Right lobe of liver (tissue), 4 donors: ENCODE data around the gene PTK7.

Experiments
- POLR2A ChIP-seq: fragments of 450-650 bp; IDR thresholded peaks from one replicate; pipeline ENCODE4 v1.6.1; 2017; ENCODE audit warnings: antibody characterized with exemption, mild to moderate bottlenecking
- TF ChIP-seq, protein P1 (sequence below), 4 donors: fragments of 200-600 bp in 3 of 4; fragments of 450-650 bp in 1 of 4; IDR thresholded peaks; one replicate each; pipeline versions ENCODE4 v1.5.1 to v1.8.0; 2016 to 2022; ENCODE audit warnings: antibody characterized with exemption in 4 of 4, mild to moderate bottlenecking in 2 of 4
- donor health status: DM: no; HTN: no; CAD: no.
- donor health status: DM: no; HTN: no; CAD: no.
- donor health status: DM: no; HTN: yes; CAD: no.

DNA sequence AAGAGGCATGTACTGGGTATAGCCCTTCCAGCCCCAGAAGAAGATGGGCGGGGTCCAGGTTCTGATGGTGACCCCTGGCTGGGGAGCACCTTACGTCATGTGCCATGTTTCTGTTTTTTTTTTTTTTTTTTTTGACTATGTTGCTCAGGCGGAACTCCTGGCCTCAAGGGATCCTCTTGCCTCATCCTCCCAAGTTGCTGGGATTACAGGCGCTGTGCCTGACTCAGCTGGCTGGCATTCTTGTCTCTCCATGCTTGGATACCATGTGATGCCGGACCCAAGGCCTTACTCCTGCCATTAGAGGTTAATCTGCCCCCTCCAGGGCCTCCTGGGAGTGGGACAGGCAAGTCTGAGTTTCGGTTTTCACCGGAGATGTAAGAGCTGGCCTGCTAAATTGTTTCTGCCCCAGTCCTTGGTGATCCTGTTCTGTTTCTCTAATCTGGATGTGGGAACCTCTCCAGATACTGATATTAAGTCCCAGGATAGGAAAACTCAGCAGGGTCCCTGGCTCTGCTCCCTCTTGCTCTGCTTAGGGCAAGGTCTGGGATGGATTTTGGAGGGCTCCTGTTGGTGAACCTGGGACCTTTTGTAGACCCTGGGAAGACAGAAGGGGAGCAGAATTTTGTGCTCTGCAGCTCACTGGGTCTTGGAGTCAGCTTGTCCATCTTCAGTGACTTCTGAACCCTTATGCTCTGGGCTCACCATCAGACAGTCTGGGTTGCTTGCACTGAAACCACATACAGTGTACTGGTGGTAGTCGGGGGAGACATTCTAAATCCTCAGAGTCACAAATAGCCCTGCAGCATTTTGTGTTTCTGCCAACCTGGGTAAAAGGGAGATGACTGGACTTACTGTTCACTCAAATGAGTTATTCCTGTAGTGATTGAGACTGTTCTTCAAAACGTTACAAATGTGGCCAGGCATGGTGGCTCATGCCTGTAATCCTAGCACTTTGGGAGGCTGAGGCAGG lies 45.1 kb downstream of the PTK7 start:
- TF ChIP-seq, protein P1, sequence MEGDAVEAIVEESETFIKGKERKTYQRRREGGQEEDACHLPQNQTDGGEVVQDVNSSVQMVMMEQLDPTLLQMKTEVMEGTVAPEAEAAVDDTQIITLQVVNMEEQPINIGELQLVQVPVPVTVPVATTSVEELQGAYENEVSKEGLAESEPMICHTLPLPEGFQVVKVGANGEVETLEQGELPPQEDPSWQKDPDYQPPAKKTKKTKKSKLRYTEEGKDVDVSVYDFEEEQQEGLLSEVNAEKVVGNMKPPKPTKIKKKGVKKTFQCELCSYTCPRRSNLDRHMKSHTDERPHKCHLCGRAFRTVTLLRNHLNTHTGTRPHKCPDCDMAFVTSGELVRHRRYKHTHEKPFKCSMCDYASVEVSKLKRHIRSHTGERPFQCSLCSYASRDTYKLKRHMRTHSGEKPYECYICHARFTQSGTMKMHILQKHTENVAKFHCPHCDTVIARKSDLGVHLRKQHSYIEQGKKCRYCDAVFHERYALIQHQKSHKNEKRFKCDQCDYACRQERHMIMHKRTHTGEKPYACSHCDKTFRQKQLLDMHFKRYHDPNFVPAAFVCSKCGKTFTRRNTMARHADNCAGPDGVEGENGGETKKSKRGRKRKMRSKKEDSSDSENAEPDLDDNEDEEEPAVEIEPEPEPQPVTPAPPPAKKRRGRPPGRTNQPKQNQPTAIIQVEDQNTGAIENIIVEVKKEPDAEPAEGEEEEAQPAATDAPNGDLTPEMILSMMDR (IDR thresholded peaks at IDR 0.05), result no peak
- no peak for TF ChIP-seq POLR2A
